HG03521 (cell line): ENCODE data around the gene TMEM109.

Experiments
- ATAC-seq: cut with Tn5 transposase; IDR thresholded peaks from one replicate; pipeline ENCODE4 v1.9.1; 2021; ENCODE audit warnings: mild to moderate bottlenecking, moderate library complexity; ENCODE audit not compliant: unreplicated experiment

Gene TMEM109

GRCh38 chr11:60960405-60960804 lies 46.4 kb downstream of the TMEM109 start:
- no peak for ATAC-seq

- ATAC-seq, result no peak
Measured at GRCh38 chr11:60964801-60965200, 50.8 kb downstream of the TMEM109 start.

DNA sequence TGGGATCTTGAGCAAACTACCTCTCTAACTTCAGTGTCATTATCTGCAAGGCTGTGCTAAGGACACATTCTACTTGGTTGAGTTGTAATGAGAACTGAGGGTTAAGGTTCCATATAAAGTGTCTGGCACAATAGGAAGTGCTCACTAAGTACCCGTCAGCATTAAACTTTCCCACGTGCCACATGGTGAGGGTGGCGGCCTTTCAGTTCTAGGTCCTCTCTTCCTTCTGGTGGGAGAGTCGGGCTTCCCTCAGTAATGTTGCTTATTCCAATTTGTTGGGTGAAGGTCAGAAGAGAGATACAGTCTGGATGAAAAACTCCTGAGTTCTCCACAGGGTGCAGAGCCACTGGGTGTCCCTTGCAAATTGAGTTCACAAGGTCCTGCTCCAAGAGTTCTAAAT lies 52.9 kb downstream of the TMEM109 start:
- no peak for ATAC-seq

DNA sequence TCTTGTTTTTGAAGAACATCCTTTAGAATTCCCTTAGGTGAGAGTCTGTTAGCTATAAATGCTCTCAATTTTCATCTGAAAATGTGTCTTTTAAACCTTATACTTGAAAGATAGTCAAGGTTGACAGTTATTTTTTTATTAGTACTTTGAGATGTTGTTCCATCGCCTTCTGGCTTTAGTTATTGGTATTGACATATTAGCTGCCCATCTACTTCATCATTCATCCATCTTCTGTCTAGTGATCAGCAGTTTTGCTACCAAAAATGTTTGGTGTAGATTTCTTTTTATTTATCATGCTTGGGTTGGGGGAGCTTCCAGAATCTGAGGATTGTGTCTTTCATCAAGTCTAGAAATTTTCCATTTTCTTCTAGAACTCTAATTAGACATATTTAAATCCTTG lies 54.3 kb downstream of the TMEM109 start:
- ATAC-seq, result no peak

DNA sequence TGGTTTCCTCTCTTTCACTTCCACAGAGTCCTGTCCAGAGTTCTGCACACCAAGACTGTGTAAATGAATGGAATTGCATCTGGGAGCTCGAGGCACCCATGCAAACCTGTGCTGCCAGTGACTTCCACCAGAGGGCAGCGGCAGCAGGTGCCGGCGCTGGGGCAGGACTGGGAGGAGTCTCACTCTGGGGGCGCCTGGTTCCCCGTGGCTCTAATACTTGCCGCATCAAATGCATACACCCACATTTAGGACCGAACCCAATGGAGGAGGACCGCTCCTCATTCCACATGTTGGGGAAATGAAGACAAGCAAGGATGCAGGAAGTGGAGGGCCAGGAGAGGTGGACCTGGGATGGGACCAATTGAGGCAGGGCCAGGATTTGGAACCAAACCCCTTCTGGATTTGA lies 56.4 kb downstream of the TMEM109 start:
- ATAC-seq, result no peak

DNA sequence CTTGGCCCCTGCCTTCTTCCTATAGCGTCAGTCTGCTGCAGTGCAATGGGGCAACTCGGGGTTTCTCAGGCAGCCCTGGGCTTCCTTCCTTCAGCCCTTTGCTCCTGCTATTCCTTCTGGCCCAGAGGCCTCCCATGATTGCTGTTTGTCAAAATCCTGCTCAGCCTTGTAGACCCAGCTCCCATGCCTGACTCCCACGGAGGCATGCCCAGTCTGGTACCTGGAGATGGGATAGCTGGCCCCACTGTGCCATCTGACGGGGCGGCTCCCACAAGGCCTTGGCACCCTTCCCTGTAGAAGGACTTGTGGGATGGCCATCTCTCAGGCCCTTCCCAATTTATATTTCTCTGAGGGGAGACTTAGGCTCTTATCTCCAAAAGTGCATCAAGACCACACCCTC lies 56.9 kb downstream of the TMEM109 start:
- no peak for ATAC-seq

DNA sequence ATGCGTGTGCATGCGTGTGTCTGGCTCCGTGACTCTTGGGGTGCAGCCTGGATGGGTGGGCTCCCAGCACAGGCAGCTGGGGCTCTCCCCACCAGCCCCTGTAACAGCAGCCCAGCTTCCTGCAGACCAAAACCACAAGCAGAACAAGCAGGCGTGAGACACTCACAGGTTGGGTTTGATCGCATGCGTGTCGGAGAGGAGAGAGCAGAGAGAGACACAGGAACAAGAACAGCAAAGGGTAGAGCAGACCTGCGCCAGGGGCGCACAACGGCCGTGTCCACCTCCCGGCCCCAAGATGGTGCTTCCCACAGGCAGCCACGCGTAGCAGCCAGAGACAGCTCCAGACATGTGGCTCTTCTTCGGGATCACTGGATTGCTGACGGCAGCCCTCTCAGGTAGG lies 57.6 kb downstream of the TMEM109 start, which contains the start of gene CD6:
CD6 (plus strand) TSS at position 161 of the 400 bp plus-strand sequence; CDS start at position 347, 186 bp downstream.
- ATAC-seq, result no peak

GRCh38 chr11:60972182-60973030 lies 58.4 kb downstream of the TMEM109 start:
- ATAC-seq, result no peak
